Measurements from ENCODE around the gene OR4C11.

OR4C11 gene, protein sequence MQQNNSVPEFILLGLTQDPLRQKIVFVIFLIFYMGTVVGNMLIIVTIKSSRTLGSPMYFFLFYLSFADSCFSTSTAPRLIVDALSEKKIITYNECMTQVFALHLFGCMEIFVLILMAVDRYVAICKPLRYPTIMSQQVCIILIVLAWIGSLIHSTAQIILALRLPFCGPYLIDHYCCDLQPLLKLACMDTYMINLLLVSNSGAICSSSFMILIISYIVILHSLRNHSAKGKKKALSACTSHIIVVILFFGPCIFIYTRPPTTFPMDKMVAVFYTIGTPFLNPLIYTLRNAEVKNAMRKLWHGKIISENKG

DNA sequence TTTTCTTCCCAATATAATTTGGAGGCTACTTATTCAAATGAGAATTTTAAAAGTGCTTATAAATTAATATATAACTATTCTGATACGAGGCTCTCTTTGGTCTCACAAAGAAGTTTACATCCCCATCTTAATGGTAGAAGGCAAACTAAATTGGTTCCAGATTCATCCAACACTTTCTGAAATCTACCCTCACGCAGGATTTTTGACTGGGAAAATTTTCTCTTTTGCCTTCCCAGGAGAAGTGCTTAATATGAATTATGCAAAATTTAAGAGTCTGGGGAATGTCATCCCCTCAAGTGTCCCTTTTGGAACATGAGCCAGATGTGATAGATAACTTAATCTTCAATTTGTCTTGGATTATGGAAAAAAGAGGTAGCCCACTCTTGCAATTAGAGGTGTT is at the start of gene OR4C11:
OR4C11 (minus strand) TSS at position 101 of the 400 bp plus-strand sequence. CDS start 3,272 bp downstream, outside the sequence.
- no peak for DNase-seq (ENCODE audit: low spot score)

- DNase-seq (ENCODE audit: low spot score) = no peak
These were observed 47.7 kb upstream of the OR4C11 start for GRCh38 chr11:55655096-55655495.

GRCh38 chr11:55652560-55652959 is 45.1 kb upstream of the OR4C11 start:
- DNase-seq (ENCODE audit: low spot score) = no peak

GRCh38 chr11:55648027-55648426 is 40.6 kb upstream of the OR4C11 start, which contains the start of gene OR4S2:
Gene OR4S2, plus strand, starts transcription at chr11:55648327. Its CDS starts 2,577 bp downstream, at chr11:55650904.
- DNase-seq (ENCODE audit: low spot score) = no peak

DNA sequence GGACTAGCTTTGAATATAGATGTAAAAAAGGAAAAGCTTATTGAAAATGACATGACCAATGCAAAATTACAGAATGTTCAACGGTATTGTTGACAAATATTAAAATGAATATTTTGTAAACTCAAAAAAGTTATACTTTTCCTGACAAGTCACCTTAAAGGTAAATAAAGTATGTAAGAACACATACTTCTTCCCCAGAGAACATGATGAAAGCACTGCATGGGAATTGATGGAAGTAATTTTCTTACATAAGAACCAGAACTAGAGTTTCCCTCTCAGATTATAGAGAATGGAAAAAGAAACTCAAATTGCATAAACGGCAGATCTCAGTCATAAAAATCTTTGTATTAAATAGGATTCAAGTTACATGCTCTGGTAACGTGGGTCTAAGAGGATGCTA is 27.4 kb upstream of the OR4C11 start, which contains the start of gene OR4P4:
OR4P4 (plus strand) TSS at position 301 of the 400 bp plus-strand sequence.
- no peak for DNase-seq (ENCODE audit: low spot score)

DNA sequence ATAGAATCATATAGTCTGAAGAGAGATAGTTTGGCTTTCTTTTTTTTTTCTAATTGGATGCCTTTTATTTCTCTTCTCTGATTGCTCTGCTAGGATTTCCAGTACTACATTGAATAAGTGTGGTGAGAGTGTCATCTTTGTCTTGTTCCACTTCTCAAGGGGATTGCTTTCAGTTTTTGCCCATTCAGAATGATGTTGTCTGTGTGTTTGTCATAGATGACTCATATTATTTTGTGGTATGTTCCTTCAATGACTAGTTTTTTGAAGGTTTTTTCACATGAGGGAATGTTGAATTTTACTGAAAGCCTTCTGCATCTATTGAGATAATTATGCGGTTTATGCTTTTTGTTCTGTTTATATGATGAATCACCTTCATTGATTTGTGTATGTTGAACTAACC is 17.1 kb upstream of the OR4C11 start:
- DNase-seq (ENCODE audit: low spot score) = no peak

DNA sequence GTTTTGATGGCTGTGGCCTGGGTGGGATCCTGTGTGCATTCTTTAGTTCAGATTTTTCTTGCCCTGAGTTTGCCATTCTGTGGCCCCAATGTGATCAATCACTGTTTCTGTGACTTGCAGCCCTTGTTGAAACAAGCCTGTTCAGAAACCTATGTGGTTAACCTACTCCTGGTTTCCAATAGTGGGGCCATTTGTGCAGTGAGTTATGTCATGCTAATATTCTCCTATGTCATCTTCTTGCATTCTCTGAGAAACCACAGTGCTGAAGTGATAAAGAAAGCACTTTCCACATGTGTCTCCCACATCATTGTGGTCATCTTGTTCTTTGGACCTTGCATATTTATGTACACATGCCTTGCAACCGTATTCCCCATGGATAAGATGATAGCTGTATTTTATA is 34.9 kb downstream of the OR4C11 start:
- DNase-seq (ENCODE audit: low spot score) = no peak

DNA sequence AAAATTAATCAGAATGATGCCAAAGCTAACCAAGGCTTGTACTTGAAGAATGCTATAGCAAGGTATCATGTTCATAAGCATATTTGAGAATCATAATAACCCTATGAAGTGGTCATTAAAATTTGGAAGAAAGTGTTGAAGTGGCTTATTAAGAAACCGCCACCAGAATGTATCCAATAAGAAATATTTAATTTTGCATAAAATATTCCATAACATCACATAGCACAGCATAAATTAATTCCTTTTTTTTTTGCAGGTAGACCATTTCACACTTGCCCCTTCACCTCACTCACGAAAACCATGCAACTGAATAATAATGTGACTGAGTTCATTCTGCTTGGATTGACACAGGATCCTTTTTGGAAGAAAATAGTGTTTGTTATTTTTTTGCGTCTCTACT is 35.6 kb downstream of the OR4C11 start, which contains the start of gene OR4C16:
OR4C16 (plus strand) TSS at position 301 of the 400 bp plus-strand sequence; CDS start at position 301, 0 bp downstream.
- no peak for DNase-seq (ENCODE audit: low spot score)

DNA sequence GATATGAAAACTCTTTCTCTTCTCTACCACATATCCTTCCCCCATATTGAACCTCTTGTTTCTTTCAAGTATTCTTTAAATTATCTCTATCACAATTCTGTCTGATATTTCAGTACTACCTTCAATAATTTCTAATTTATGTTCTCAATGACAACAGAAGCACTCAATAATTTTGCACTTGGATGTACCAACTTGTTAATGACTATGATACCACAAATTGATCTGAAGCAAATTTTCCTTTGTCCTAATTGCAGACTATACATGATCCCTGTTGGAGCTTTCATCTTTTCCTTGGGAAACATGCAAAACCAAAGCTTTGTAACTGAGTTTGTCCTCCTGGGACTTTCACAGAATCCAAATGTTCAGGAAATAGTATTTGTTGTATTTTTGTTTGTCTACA is 53.3 kb downstream of the OR4C11 start, which contains the start of gene OR4C15:
OR4C15 (plus strand) TSS at position 301 of the 400 bp plus-strand sequence; CDS start at position 301, 0 bp downstream.
- DNase-seq (ENCODE audit: low spot score) = no peak

Measured in D341Med (cell line).